A549 (cell line): ENCODE measurements around the gene WFS1. TPM values are rescaled to one million over a fixed set of nuclear protein-coding genes. Genes with fewer than 3 reads are reported as not detected.

Experiments used
- ATAC-seq, 2 experiments: fragments of 200-7000 bp in 1 of 2; fragments of >200 bp in 1 of 2; cut with Nextera tagmentation in 1 of 2; cut with Tn5 transposase in 1 of 2; 3 replicates each; pipeline versions ENCODE4 v1.8.0 to v1.9.1; 2018 to 2020; ENCODE audit warnings: mild to moderate bottlenecking in 1 of 2, moderate library complexity in 1 of 2
- CTCF ChIA-PET: fragments of 300-600 bp; sonication (Branson Sonifier 250); formaldehyde crosslinking; extraction: SDS; loops from one replicate; lab custom pipeline; 2021; ENCODE audit warnings: antibody characterized with exemption, inconsistent platforms; lab: Yijun Ruan, JAX
- POLR2A ChIA-PET: fragments of 350-600 bp; formaldehyde crosslinking; extraction: SDS; loops from one replicate; lab custom pipeline; 2021; ENCODE audit warnings: antibody characterized with exemption, inconsistent platforms; lab: Yijun Ruan, JAX
- DNase-seq, 2 experiments: peaks; one replicate each; pipeline versions ENCODE4 v3.0.0 to v3.0.0-alpha.2; 2011 to 2016; ENCODE audit warnings: low read depth in 1 of 2, low spot score in 1 of 2
- FAIRE-seq: peaks from 2 replicates; lab custom pipeline; 2011; peaks lifted over from hg19 to GRCh38; lab: Jason Lieb, UNC
- H3K27ac ChIP-seq, 2 experiments: fragments of >200 bp; sonication (Bioruptor Twin); formaldehyde crosslinking; 3 replicates each; pipeline ENCODE4 v1.5.1; 2016 to 2017
- H3K4me1 ChIP-seq: fragments of >200 bp; sonication (Bioruptor Twin); formaldehyde crosslinking; 3 replicates; pipeline ENCODE4 v1.6.1; 2016
- H3K4me2 ChIP-seq: fragments of >200 bp; sonication (Bioruptor Twin); formaldehyde crosslinking; 3 replicates; pipeline ENCODE4 v1.6.1; 2016
- H3K4me3 ChIP-seq: fragments of >200 bp; sonication (Bioruptor Twin); formaldehyde crosslinking; 3 replicates; pipeline ENCODE4 v1.5.1; 2016
- H3K9me3 ChIP-seq: fragments of >200 bp; sonication (Bioruptor Twin); formaldehyde crosslinking; 3 replicates; pipeline ENCODE4 v1.6.1; 2016
- ATOH8 ChIP-seq: fragments of 250-450 bp; sonication (Bioruptor Pico); IDR thresholded peaks from 2 replicates; pipeline ENCODE4 v1.5.0; 2020; ENCODE audit warnings: low read depth, mild to moderate bottlenecking, moderate library complexity
- CBX8 ChIP-seq: fragments of 200-600 bp; sonication (generic); IDR thresholded peaks from 2 replicates; pipeline ENCODE4 v1.6.1; 2016
- CHD2 ChIP-seq: fragments of 150-350 bp; IDR thresholded peaks from 2 replicates; pipeline ENCODE4 v1.6.1; 2014; ENCODE audit warnings: low read length; ENCODE audit not compliant: partially characterized antibody
- EHF ChIP-seq: fragments of 250-450 bp; sonication (Bioruptor Pico); IDR thresholded peaks from 2 replicates; pipeline ENCODE4 v1.5.0; 2020; ENCODE audit warnings: mild to moderate bottlenecking
- ESRRA ChIP-seq: fragments of 150-350 bp; IDR thresholded peaks from 2 replicates; pipeline ENCODE4 v1.6.1; 2014; ENCODE audit warnings: mild to moderate bottlenecking, low read length, borderline replicate concordance
- HES2 ChIP-seq: fragments of >200 bp; sonication (Bioruptor Twin); formaldehyde crosslinking; IDR thresholded peaks from 2 replicates; pipeline ENCODE4 v1.6.1; 2016
- HEYL ChIP-seq: fragments of 250-450 bp; sonication (Bioruptor Pico); IDR thresholded peaks from 2 replicates; pipeline ENCODE4 v1.8.0; 2021; ENCODE audit warnings: mild to moderate bottlenecking, moderate library complexity
- HOXB5 ChIP-seq: fragments of 250-450 bp; sonication (Bioruptor Pico); IDR thresholded peaks from 2 replicates; pipeline ENCODE4 v1.5.0; 2020; ENCODE audit warnings: mild to moderate bottlenecking, moderate library complexity
- KDM1A ChIP-seq: fragments of 200-600 bp; sonication (generic); IDR thresholded peaks from 2 replicates; pipeline ENCODE4 v1.6.1; 2016; ENCODE audit warnings: low read depth, mild to moderate bottlenecking
- MAX ChIP-seq: IDR thresholded peaks from 2 replicates; pipeline ENCODE4 v1.6.1; 2012
- NPAS2 ChIP-seq: fragments of 250-450 bp; sonication (Bioruptor Pico); IDR thresholded peaks from 2 replicates; pipeline ENCODE4 v1.8.0; 2022; ENCODE audit warnings: mild to moderate bottlenecking, moderate library complexity, borderline replicate concordance
- PBX3 ChIP-seq: IDR thresholded peaks from 2 replicates; pipeline ENCODE4 v1.6.1; 2012
- POLR2AphosphoS2 ChIP-seq: conservative IDR thresholded peaks from 2 replicates; pipeline ENCODE4 v1.6.1; 2012; ENCODE audit warnings: low read length, improper control_type of control experiment, inconsistent platforms
- RAD21 ChIP-seq, 2 experiments: fragments of >200 bp in 1 of 2; sonication (Bioruptor Twin) in 1 of 2; formaldehyde crosslinking in 1 of 2; IDR thresholded peaks in 1 of 2; conservative IDR thresholded peaks in 1 of 2; 2 replicates in 1 of 2; 3 replicates in 1 of 2; pipeline ENCODE4 v1.6.1; 2012 to 2018; ENCODE audit warnings: inconsistent platforms in 1 of 2
- RARB ChIP-seq: fragments of 250-450 bp; sonication (Bioruptor Pico); IDR thresholded peaks from 2 replicates; pipeline ENCODE4 v1.8.0; 2021; ENCODE audit warnings: mild to moderate bottlenecking, moderate library complexity
- RCOR1 ChIP-seq: fragments of 150-350 bp; IDR thresholded peaks from 2 replicates; pipeline ENCODE4 v1.6.1; 2014; ENCODE audit warnings: antibody characterized with exemption, low read length, low read depth
- SMC3 ChIP-seq: fragments of >200 bp; sonication (Bioruptor Twin); formaldehyde crosslinking; IDR thresholded peaks from 3 replicates; pipeline ENCODE4 v1.6.1; 2018; ENCODE audit warnings: inconsistent platforms
- USF2 ChIP-seq: fragments of 450-650 bp; IDR thresholded peaks from 2 replicates; pipeline ENCODE4 v1.6.1; 2014; ENCODE audit warnings: antibody characterized with exemption
- WGBS: methylation state at CpG from one replicate; pipeline ENCODE4 v1.1.6; 2017; ENCODE audit errors: missing lambda C conversion rate; 5-methylcytosine and 5-hydroxymethylcytosine counted together
- polyA plus RNA-seq, 4 experiments: library from polyadenylated mRNA; depleted of rRNA in 3 of 4; stranded (reverse); fragments of >200 nt; fragmentation: RNase III in 1 of 4; extraction: RNeasy Plus Mini Kit Qiagen cat#74134 plus additional on column Dnase treatment in 1 of 4; gene quantifications; 2 replicates in 3 of 4; 3 replicates in 1 of 4; pipeline ENCODE4 v1.2.3, GENCODE V29; 2011 to 2017

The WFS1 gene
- polyA plus RNA-seq, 2 of the 4 experiments (the other 2 are of a cell fraction), result 8.8 to 13.6 TPM

GRCh38 chr4:6322761-6323566, 53.3 kb downstream of the WFS1 start:
- CTCF ChIA-PET, result interaction anchor here (6.0 to 13.8 kb wide), 2 partner anchors 9 to 66 kb away, joined by 28 to 408 read pairs; no protein-coding TSS in a partner anchor
- ATAC-seq, result no peak
- Histone ChIP-seq H3K4me1 (no peaks in the 10 kb centered on the region), H3K4me2 (no peak overlapping the region)
- WGBS, result 88% methylated on average over 26 of the region's 33 CpGs
- TF ChIP-seq NPAS2 (CRISPR knock-in tag) (no peak), POLR2AphosphoS2 (no peak), KDM1A (no peak), RAD21 (conservative IDR thresholded peaks at IDR 0.05 in 1 of 2, IDR thresholded peaks at IDR 0.05 in 1 of 2) (no peak), RARB (no peak)
- TF ChIP-seq, all 56 proteins: peak for 0
- Histone ChIP-seq H3K27ac (no peak overlapping the region), H3K4me3 (no peak overlapping the region), H3K9me3 (no peaks in the 10 kb centered on the region)
- POLR2A ChIA-PET, result no interaction called here
- DNase-seq (no peak), FAIRE-seq (no peak)

GRCh38 chr4:6324461-6324998, 54.9 kb downstream of the WFS1 start:
- FAIRE-seq, result no peak
- Histone ChIP-seq H3K27ac (no peak overlapping the region), H3K4me2 (no peak overlapping the region), H3K4me1 (no peaks in the 10 kb centered on the region), H3K9me3 (no peaks in the 10 kb centered on the region), H3K4me3 (no peak overlapping the region)
- no peak for DNase-seq
- TF ChIP-seq PBX3 (no peak), CHD2 (no peak), SMC3 (no peak)
- POLR2A ChIA-PET, result no interaction called here
- CTCF ChIA-PET, result interaction anchor here (1.1 to 13.8 kb wide), 3 partner anchors 8 to 326 kb away, joined by 4 to 408 read pairs (median 28); no protein-coding TSS in a partner anchor
- no peak for ATAC-seq
- WGBS, result 97% methylated on average over 15 of the region's 15 CpGs

- H3K4me2 ChIP-seq, result no peak overlapping the region
- H3K27ac ChIP-seq, result no peak overlapping the region
- WGBS, result 91% methylated on average over 12 of the region's 22 CpGs
- ATAC-seq, result no peak
- H3K9me3 ChIP-seq, result no peaks in the 10 kb centered on the region
- H3K4me1 ChIP-seq, result no peaks in the 10 kb centered on the region
- H3K4me3 ChIP-seq, result no peak overlapping the region
- ChIA-PET CTCF (interaction anchor here (1.1 to 13.8 kb wide), 3 partner anchors 9 to 327 kb away, joined by 4 to 408 read pairs (median 4); no protein-coding TSS in a partner anchor), POLR2A (no interaction called here)
- TF ChIP-seq EHF (CRISPR knock-in tag) (no peak), HES2 (no peak), MAX (no peak)
- DNase-seq, result no peak
- no peak for FAIRE-seq
Observed at GRCh38 chr4:6324999-6325787, 55.5 kb downstream of the WFS1 start.

- WGBS, result 89% methylated on average over 14 of the region's 14 CpGs
- no peak overlapping the region for H3K27ac ChIP-seq
- peak in 1 of 2 experiments; percentile 28; a peak in 1 of 6 replicates for ATAC-seq
- TF ChIP-seq HOXB5 (CRISPR knock-in tag) (no peak), CBX8 (no peak), HEYL (CRISPR knock-in tag) (no peak), USF2 (peak; percentile 35; the same call in 1 of the 2 replicates), ATOH8 (no peak), ESRRA (no peak), RCOR1 (no peak)
- H3K9me3 ChIP-seq, result no peaks in the 10 kb centered on the region
- H3K4me1 ChIP-seq, result no peaks in the 10 kb centered on the region
- no peak overlapping the region for H3K4me3 ChIP-seq
- POLR2A ChIA-PET, result no interaction called here
- no peak for DNase-seq
- no peak overlapping the region for H3K4me2 ChIP-seq
- CTCF ChIA-PET, result interaction anchor here (1.6 to 13.8 kb wide), 5 partner anchors 10 to 81 kb away, joined by 4 to 408 read pairs (median 13); no protein-coding TSS in a partner anchor
- no peak for FAIRE-seq
Observed at GRCh38 chr4:6325788-6326290, 56.2 kb downstream of the WFS1 start.
